HepG2 (cell line): ENCODE measurements around the gene TTC39B. TPM values are rescaled to one million over a fixed set of nuclear protein-coding genes. Genes with fewer than 3 reads are reported as not detected.
A peak's percentile ranks its signal among the peaks of the same experiment; 100 is the strongest.

Experiments used
- ATAC-seq: fragments of 200-7000 bp; cut with Tn5 transposase; 3 replicates; pipeline ENCODE4 v1.9.1; 2020; ENCODE audit warnings: mild to moderate bottlenecking, moderate library complexity
- BruUV-seq: library from RNA; stranded (reverse); fragments of 400-500 nt; replicated peaks from 2 replicates; lab custom pipeline; 2021; lab: Mats Ljungman, UMichigan
- CTCF ChIA-PET: fragments of 300-600 bp; formaldehyde crosslinking; extraction: SDS; loops from one replicate; lab custom pipeline; 2021; ENCODE audit warnings: low total read pairs, inconsistent platforms, low intra/inter-chr PET ratio; lab: Yijun Ruan, JAX
- POLR2A ChIA-PET: fragments of 350-600 bp; sonication (Branson Sonifier 250); formaldehyde crosslinking; loops from one replicate; lab custom pipeline; 2020; ENCODE audit warnings: antibody characterized with exemption, inconsistent platforms; lab: Yijun Ruan, JAX
- DNase-seq: peaks from one replicate; pipeline ENCODE4 v3.0.0-alpha.2; 2015; ENCODE audit warnings: low spot score
- FAIRE-seq: peaks from 3 replicates; lab custom pipeline; 2011; peaks lifted over from hg19 to GRCh38; lab: Jason Lieb, UNC
- H2AFZ ChIP-seq: one replicate; pipeline ENCODE4 v1.6.1; 2011; ENCODE audit warnings: low read length, inconsistent platforms
- H3K27ac ChIP-seq: fragments of 300-600 bp; 3 replicates; pipeline ENCODE4 v1.8.0; 2011; ENCODE audit warnings: mixed run types, mild to moderate bottlenecking, mixed read lengths, low read length, inconsistent platforms; ENCODE audit not compliant: insufficient read depth; ENCODE audit errors: extremely low read length
- H3K27me3 ChIP-seq, 2 experiments: fragments of 200-600 bp in 1 of 2; 2 replicates in 1 of 2; 3 replicates in 1 of 2; pipeline versions ENCODE4 v1.6.0 to v1.8.0; 2011; ENCODE audit warnings: low read length in 2 of 2, mild to moderate bottlenecking in 2 of 2, moderate library complexity in 2 of 2, inconsistent platforms in 1 of 2; ENCODE audit not compliant: insufficient read depth in 2 of 2, control insufficient read depth in 1 of 2
- H3K36me3 ChIP-seq, 2 experiments: fragments of 200-600 bp in 1 of 2; replicated peaks in 1 of 2; 2 replicates in 1 of 2; 3 replicates in 1 of 2; pipeline versions ENCODE4 v1.5.1 to v1.8.0; 2011; ENCODE audit warnings: low read length in 2 of 2, inconsistent platforms in 1 of 2; ENCODE audit not compliant: insufficient read depth in 2 of 2, control insufficient read depth in 1 of 2
- H3K4me1 ChIP-seq: 2 replicates; pipeline ENCODE4 v1.5.1; 2012; ENCODE audit warnings: low read length, inconsistent platforms; ENCODE audit not compliant: insufficient read depth
- H3K4me2 ChIP-seq: 2 replicates; pipeline ENCODE4 v1.6.0; 2011; ENCODE audit warnings: low read depth, low read length, inconsistent platforms
- H3K4me3 ChIP-seq, 3 experiments: fragments of 200-600 bp in 1 of 3; sonication (generic), shearing (Covaris generic) in 1 of 3; replicated peaks in 1 of 3; 2 replicates each; pipeline ENCODE4 v1.5.1; 2011 to 2016; ENCODE audit warnings: low read length in 3 of 3, inconsistent platforms in 2 of 3, low read depth in 2 of 3, mild to moderate bottlenecking in 2 of 3, control low read depth in 1 of 3, mixed read lengths in 1 of 3; ENCODE audit not compliant: insufficient read depth in 1 of 3
- H3K79me2 ChIP-seq: one replicate; pipeline ENCODE4 v1.6.1; 2011; ENCODE audit warnings: low read length, inconsistent platforms; ENCODE audit not compliant: insufficient read depth
- H3K9ac ChIP-seq: 2 replicates; pipeline ENCODE4 v1.6.0; 2011; ENCODE audit warnings: mild to moderate bottlenecking, low read depth, low read length, inconsistent platforms; ENCODE audit not compliant: insufficient read depth
- H3K9me3 ChIP-seq: 2 replicates; pipeline ENCODE4 v1.5.1; 2012; ENCODE audit warnings: mild to moderate bottlenecking, low read length
- H4K20me1 ChIP-seq: 2 replicates; pipeline ENCODE4 v1.6.0; 2011; ENCODE audit warnings: inconsistent platforms, mild to moderate bottlenecking, low read length, moderate library complexity; ENCODE audit not compliant: insufficient read depth
- ASH2L ChIP-seq: fragments of 300-600, 200-600 bp; sonication (generic); IDR thresholded peaks from 2 replicates; pipeline ENCODE4 v1.7.0; 2017; ENCODE audit warnings: low read depth, mild to moderate bottlenecking, moderate library complexity, mixed read lengths, low read length; ENCODE audit not compliant: insufficient read length
- DDIT3 ChIP-seq: sonication (generic); formaldehyde crosslinking; IDR thresholded peaks from 2 replicates; pipeline ENCODE4 v1.4.0; 2020; ENCODE audit warnings: mild to moderate bottlenecking, missing genetic modification reagents
- EP300 ChIP-seq, 3 experiments: sonication (generic) in 1 of 3; formaldehyde crosslinking in 1 of 3; IDR thresholded peaks; 2 replicates each; pipeline versions ENCODE4 v1.5.1 to v1.6.1; 2011 to 2020; ENCODE audit warnings: low read depth in 2 of 3, low read length in 2 of 3, borderline replicate concordance in 1 of 3, improper control_type of control experiment in 1 of 3, mild to moderate bottlenecking in 1 of 3, missing genetic modification reagents in 1 of 3, moderate library complexity in 1 of 3
- ESRRA ChIP-seq: sonication (generic); formaldehyde crosslinking; IDR thresholded peaks from 2 replicates; pipeline ENCODE4 v1.5.1; 2020; ENCODE audit warnings: mild to moderate bottlenecking, low read depth, missing genetic modification reagents
- FOXM1 ChIP-seq: sonication (generic); formaldehyde crosslinking; IDR thresholded peaks from 2 replicates; pipeline ENCODE4 v1.5.0; 2020; ENCODE audit warnings: missing genetic modification reagents
- HINFP ChIP-seq: sonication (generic); formaldehyde crosslinking; IDR thresholded peaks from 2 replicates; pipeline ENCODE4 v1.4.0; 2020; ENCODE audit warnings: low read depth, mild to moderate bottlenecking, missing genetic modification reagents
- HNF4A ChIP-seq: sonication (generic); formaldehyde crosslinking; IDR thresholded peaks from 2 replicates; pipeline ENCODE4 v1.4.0; 2020; ENCODE audit warnings: missing genetic modification reagents
- NCOR1 ChIP-seq: fragments of 200-600 bp; sonication (generic); IDR thresholded peaks from 2 replicates; pipeline ENCODE4 v1.7.0; 2017; ENCODE audit warnings: antibody characterized with exemption, low read length, borderline replicate concordance
- TBX3 ChIP-seq: fragments of 450-650 bp; IDR thresholded peaks from 2 replicates; pipeline ENCODE4 v1.6.1; 2017; ENCODE audit warnings: antibody characterized with exemption, mild to moderate bottlenecking, inconsistent platforms, borderline replicate concordance
- ZNF431 ChIP-seq: sonication (generic); formaldehyde crosslinking; IDR thresholded peaks from 2 replicates; pipeline ENCODE4 v1.9.0; 2022; ENCODE audit warnings: missing genetic modification reagents, low read depth, mild to moderate bottlenecking, borderline replicate concordance
- ZNF562 ChIP-seq: sonication (generic); formaldehyde crosslinking; IDR thresholded peaks from 2 replicates; pipeline ENCODE4 v1.8.0; 2022; ENCODE audit warnings: missing genetic modification reagents, borderline replicate concordance
- ZNF737 ChIP-seq: sonication (generic); formaldehyde crosslinking; IDR thresholded peaks from 2 replicates; pipeline ENCODE4 v1.5.0; 2020; ENCODE audit warnings: missing genetic modification reagents, mild to moderate bottlenecking, borderline replicate concordance
- WGBS: methylation state at CpG from one replicate; pipeline ENCODE4 v1.1.6; 2017; ENCODE audit warnings: low lambda C conversion rate; 5-methylcytosine and 5-hydroxymethylcytosine counted together
- in situ Hi-C: cut with HindIII; loops from 2 replicates; pipeline ENCODE4 v1.10.0; 2017; ENCODE audit warnings: low pct_unique_long_range_greater_than_20kb; ENCODE audit not compliant: extremely low pct_ligation_motif_present
- intact Hi-C: fragments of 100-400 bp; cut with micrococcal nuclease; formaldehyde crosslinking; loops from one replicate; pipeline ENCODE4 v1.10.0; 2022; ENCODE audit not compliant: unreplicated experiment
- polyA plus RNA-seq, 8 experiments: library from polyadenylated mRNA; depleted of rRNA in 3 of 8; stranded (reverse) in 7 of 8; unstranded in 1 of 8; fragments of >200 nt; fragmentation: Illumina TruSeq in 4 of 8; extraction: Trizol in 4 of 8; gene quantifications; 2 replicates each; pipeline versions ENCODE4 v1.2.1 to v1.2.3, GENCODE V29; 2011 to 2016; ENCODE audit warnings: low read depth in 4 of 8, missing spikeins in 1 of 8, mixed read lengths in 1 of 8; ENCODE audit not compliant: insufficient read depth in 1 of 8
- total RNA-seq, 5 experiments: library from RNA; depleted of rRNA; stranded (reverse); fragments of >200 nt; fragmentation: Illumina TruSeq; extraction: Trizol; gene quantifications; 2 replicates each; pipeline ENCODE4 v1.2.3, GENCODE V29; 2016; ENCODE audit warnings: low read depth in 1 of 5

TTC39B gene
- total and polyA plus RNA-seq, 2 of the 13 experiments (the other 11 are each of a cell fraction or from before 2014, with no cell fraction given) = 14.3 to 19.4 TPM

GRCh38 chr9:15298362-15298761 is 8.7 kb downstream of the TTC39B start:
- intact Hi-C loops (no loop called here), in situ Hi-C loops (loop anchor here (25.0 kb wide), 1 partner anchor 114 kb away; the partner anchor contains the start of gene SNAPC3)
- no peaks in the 10 kb centered on the region for H3K9me3 ChIP-seq
- ATAC-seq = no peak
- peaks cover 0 to 6% of the 10 kb centered on the region in 2 experiments; a peak in 3 of 5 replicates for H3K36me3 ChIP-seq
- no peak for DNase-seq
- H3K4me1 ChIP-seq = peaks cover 74% of the 10 kb centered on the region
- H4K20me1 ChIP-seq = no peaks in the 10 kb centered on the region
- no peak for FAIRE-seq
- peak; percentile 98 for TF ChIP-seq ZNF431 (CRISPR knock-in tag)
- no peak for TF ChIP-seq HINFP (CRISPR knock-in tag)
- H3K27me3 ChIP-seq = no peaks in the 10 kb centered on the region
- WGBS = 92% methylated on average over 3 of the region's 3 CpGs
- CTCF ChIA-PET = no interaction called here
- no peak overlapping the region for H3K4me2 ChIP-seq
- no peak overlapping the region for H3K4me3 ChIP-seq
- BruUV-seq = no TSS peak
- POLR2A ChIA-PET = no interaction called here
- H3K79me2 ChIP-seq = peaks cover 55% of the 10 kb centered on the region
- H3K27ac ChIP-seq = no peak overlapping the region
- H2AFZ ChIP-seq = no peak overlapping the region
- H3K9ac ChIP-seq = no peak overlapping the region

GRCh38 chr9:15295761-15296405 is 11.1 kb downstream of the TTC39B start:
- Histone ChIP-seq H3K27ac (peak overlapping the region; percentile 70), H3K9me3 (no peaks in the 10 kb centered on the region), H4K20me1 (no peaks in the 10 kb centered on the region), H3K9ac (peak overlapping the region; percentile 56; the same call in 1 of the 2 replicates), H3K4me2 (peak overlapping the region; percentile 77), H3K79me2 (peaks cover 58% of the 10 kb centered on the region), H3K4me3 (peak overlapping the region; percentile 41 to 51 (median 41); a peak in 4 of 6 replicates), H3K4me1 (peaks cover 61% of the 10 kb centered on the region), H3K36me3 (peaks cover 0 to 6% of the 10 kb centered on the region in 2 experiments; a peak in 3 of 5 replicates), H2AFZ (no peak overlapping the region), H3K27me3 (no peaks in the 10 kb centered on the region)
- CTCF ChIA-PET = no interaction called here
- WGBS = 4% methylated on average over 4 of the region's 4 CpGs
- ATAC-seq (peak; percentile 69), FAIRE-seq (peak; percentile 74), DNase-seq (peak; percentile 42)
- intact Hi-C loops = no loop called here
- BruUV-seq = no TSS peak
- POLR2A ChIA-PET = interaction anchor here (1.2 to 2.2 kb wide), 2 partner anchors 9 to 10 kb away, joined by 4 to 15 read pairs; partner anchors contain the start of gene TTC39B
- in situ Hi-C loops = loop anchor here (25.0 kb wide), 1 partner anchor 116 kb away; the partner anchor contains the start of gene SNAPC3
- TF ChIP-seq ZNF737 (CRISPR knock-in tag) (no peak), ZNF562 (CRISPR knock-in tag) (no peak), FOXM1 (CRISPR knock-in tag) (no peak), TBX3 (no peak), ESRRA (CRISPR knock-in tag) (peak; percentile 78), NCOR1 (0 out of 2 replicates have a peak, but pooled peaks have one; percentile 37), HNF4A (peak; percentile 74), EP300 (IDR thresholded peaks at IDR 0.05; ENCODE audit: low read depth in 2 of 2, low read length in 2 of 2) (peak in 1 of 2 experiments; percentile 36; a peak in 1 of 4 replicates), EP300 (CRISPR knock-in tag; IDR thresholded peaks at IDR 0.05; ENCODE audit: borderline replicate concordance) (no peak), ASH2L (peak; percentile 74), DDIT3 (no peak)
